MM.1S (cell line): ENCODE results near the gene NT5C3A.
"Not testable (repeated sequence)": the region's sequence is repeated elsewhere in the genome, so short reads cannot be mapped to it uniquely, and the experiment has no call there.

Source experiments
- CTCF ChIP-seq: fragments of 300-600 bp; sonication (generic); IDR thresholded peaks from 2 replicates; pipeline ENCODE4 v1.5.1; 2016; ENCODE audit warnings: antibody characterized with exemption, low read length, mixed read lengths
- EZH2phosphoT487 ChIP-seq: fragments of 300-600 bp; sonication (generic); IDR thresholded peaks from 2 replicates; pipeline ENCODE4 v1.6.1; 2018; ENCODE audit warnings: antibody characterized with exemption, low read length

DNA sequence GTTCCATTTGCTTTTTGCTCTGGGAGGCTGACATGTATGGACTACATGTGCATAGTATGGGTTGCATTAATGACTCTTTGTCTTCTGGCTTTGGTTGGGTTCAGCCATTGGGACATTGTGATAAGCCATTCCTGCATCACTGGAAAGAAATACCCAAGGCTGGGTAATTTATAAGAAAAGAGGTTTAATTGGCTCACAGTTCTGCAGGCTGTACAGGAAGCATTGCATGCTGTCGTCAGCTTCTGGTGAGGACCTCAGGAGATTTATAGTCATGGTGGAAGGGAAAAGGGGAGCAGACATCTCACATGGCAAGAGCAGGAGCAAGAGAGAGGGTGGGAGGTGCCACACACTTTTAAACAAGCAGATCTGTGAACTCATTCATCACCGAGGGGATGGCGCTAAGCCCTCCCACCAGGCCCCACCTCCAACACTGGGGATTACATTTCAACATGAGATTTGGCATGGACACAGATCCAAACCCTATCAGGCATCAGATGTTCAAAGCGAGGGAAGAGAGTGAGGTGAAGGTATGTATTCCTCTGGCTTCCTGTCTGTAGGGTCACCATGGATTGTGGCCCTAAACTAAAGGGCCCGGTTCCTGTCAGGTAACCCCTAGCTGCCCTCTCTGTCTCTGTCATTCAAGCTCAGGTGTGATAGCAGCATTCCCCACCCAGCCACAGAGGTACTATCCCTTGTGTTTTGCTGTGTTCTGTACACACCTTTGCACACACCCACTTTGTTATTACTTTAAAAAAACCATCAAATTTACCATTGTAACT lies 95.9 kb downstream of the NT5C3A start:
- not testable (repeated sequence) for TF ChIP-seq CTCF, EZH2phosphoT487
